Activated T-helper 17 cell treated with anti-CD3 and anti-CD28 coated beads, Interleukin-2, amount 50 U/mL, for 72 hours (primary cell): Measurements from ENCODE around the gene PLCXD1. TPM values are rescaled to one million over a fixed set of nuclear protein-coding genes. Genes with fewer than 3 reads are reported as not detected.
"Not testable (repeated sequence)": the region's sequence is repeated elsewhere in the genome, so short reads cannot be mapped to it uniquely, and the experiment has no call there.

Experiments used
- ATAC-seq: fragments of 150-1000 bp; cut with Tn5 transposase; replicated peaks from 2 replicates; pipeline ENCODE4 v1.10.0; 2021; ENCODE audit warnings: mild to moderate bottlenecking, moderate library complexity
- H3K27ac Mint-ChIP-seq: one replicate; pipeline ENCODE4 v1.8.0; 2022; ENCODE audit warnings: mixed read lengths
- H3K27me3 Mint-ChIP-seq: one replicate; pipeline ENCODE4 v1.8.0; 2022; ENCODE audit warnings: mixed read lengths
- H3K36me3 Mint-ChIP-seq: one replicate; pipeline ENCODE4 v1.8.0; 2022; ENCODE audit warnings: low read depth, mild to moderate bottlenecking, mixed read lengths
- H3K4me1 Mint-ChIP-seq: one replicate; pipeline ENCODE4 v1.8.0; 2022; ENCODE audit warnings: mixed read lengths
- H3K4me3 Mint-ChIP-seq: one replicate; pipeline ENCODE4 v1.8.0; 2022; ENCODE audit warnings: mild to moderate bottlenecking, mixed read lengths
- H3K9me3 Mint-ChIP-seq: one replicate; pipeline ENCODE4 v1.8.0; 2022; ENCODE audit warnings: mixed read lengths
- total RNA-seq, 2 donors: library from RNA; stranded (reverse); gene quantifications; one replicate each; pipeline ENCODE4 v1.2.3, GENCODE V29; 2022

The PLCXD1 gene
- total RNA-seq, 2 donors from 2014 or later: 53.0 to 96.2 TPM

DNA sequence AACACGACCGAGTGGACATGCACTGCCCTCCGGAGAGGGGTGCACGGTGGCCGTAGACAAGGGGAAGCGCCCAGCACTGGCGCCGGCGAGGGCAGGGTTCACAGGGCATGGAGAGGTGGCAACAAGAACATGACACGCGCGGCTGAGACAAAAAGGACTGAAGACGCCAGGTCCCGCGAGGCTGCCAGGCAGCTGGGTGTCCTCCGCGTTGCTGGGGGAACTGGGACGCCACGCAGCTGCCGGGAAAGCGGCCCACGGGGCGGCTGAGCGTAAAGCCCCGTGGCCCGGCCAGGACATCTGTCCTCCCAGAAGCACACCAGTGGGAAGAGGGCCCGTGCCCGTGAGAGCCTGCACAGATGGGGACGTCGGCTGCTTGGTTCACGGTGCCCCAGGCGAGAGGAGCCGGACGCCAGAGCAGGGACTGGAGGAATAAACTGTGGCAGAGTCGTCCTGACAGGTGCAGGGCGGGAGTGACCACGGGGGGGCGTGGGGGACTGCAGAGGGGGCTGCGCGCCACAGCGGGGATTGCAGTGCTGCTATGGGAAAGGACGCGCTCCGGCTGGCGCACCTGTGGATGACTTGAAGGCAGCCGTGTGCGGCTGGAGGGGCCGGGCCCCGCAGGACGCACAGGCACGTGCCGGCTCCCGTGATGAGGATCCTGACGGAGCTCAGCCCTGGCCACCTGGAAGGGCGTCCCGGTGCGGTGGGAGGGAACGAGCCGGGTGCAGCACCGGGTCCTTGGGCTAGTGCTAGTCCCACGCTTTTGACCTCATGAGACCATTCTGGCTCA lies 69.5 kb downstream of the PLCXD1 start:
- H3K36me3 Mint-ChIP-seq: no peaks in the 10 kb centered on the region
- H3K4me1 Mint-ChIP-seq: no peaks in the 10 kb centered on the region
- ATAC-seq: no peak
- H3K9me3 Mint-ChIP-seq: no peaks in the 10 kb centered on the region
- no peak overlapping the region for H3K27ac Mint-ChIP-seq
- no peaks in the 10 kb centered on the region for H3K27me3 Mint-ChIP-seq
- H3K4me3 Mint-ChIP-seq: no peak overlapping the region

DNA sequence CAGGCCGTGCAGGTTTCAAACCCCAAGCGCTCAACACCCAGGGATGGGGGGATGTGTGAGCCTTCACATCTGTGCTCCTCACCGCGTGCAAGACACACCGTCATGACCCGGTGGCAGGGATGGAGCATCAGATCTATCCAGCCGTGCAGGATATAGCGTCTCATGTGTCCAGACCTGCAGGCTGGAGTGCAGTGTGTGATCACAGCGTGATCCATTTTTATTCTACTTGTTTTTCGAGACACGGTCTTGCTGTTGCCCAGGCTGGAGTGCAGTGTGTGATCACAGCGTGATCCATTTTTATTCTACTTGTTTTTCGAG lies 70.1 kb downstream of the PLCXD1 start:
- not testable (repeated sequence) for H3K27me3 Mint-ChIP-seq, H3K27ac Mint-ChIP-seq, H3K9me3 Mint-ChIP-seq, ATAC-seq, H3K4me1 Mint-ChIP-seq, H3K4me3 Mint-ChIP-seq, H3K36me3 Mint-ChIP-seq

DNA sequence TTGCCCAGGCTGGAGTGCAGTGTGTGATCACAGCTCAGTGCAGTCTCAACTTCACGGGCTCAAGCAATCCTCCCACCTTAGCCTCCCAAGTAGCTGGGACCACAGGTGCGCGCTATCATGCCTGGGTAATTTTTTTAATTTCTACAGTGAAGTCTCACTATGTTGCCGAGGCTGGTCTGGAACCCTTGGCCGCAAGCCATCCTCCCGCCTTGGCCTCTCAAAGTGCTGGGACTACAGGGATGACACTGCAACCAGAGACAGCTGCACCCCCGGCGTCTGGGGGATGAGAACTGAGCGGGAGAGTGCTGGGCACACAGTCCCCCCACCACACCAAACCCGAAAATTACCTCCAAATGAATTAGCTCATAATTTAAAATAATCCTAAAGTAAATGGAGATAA lies 70.6 kb downstream of the PLCXD1 start:
- no peak for ATAC-seq
- Mint-ChIP-seq H3K27ac (no peak overlapping the region), H3K36me3 (peaks cover under 1% of the 10 kb centered on the region), H3K4me1 (peaks cover 5% of the 10 kb centered on the region), H3K27me3 (no peaks in the 10 kb centered on the region), H3K9me3 (no peaks in the 10 kb centered on the region), H3K4me3 (no peak overlapping the region)

DNA sequence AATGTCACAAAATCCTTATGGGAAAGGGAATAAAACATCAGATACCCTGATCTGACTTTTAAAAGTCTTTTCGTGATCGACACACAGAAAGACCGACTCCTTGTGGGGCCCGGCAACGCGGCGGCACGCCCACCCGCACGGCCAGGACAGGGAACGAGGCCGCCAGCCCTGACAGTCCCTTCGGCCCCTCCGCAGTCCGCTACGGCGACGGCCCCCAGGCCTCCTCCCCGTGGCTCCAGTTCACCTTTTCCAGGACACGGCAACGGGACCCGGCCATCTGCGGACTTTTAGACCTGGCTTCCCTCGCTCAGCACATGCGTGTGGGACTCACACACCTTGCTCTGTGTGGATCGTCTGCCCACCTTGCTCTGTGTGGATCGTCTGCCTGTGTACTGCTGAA lies 71.0 kb downstream of the PLCXD1 start:
- Mint-ChIP-seq H3K27me3 (no peaks in the 10 kb centered on the region), H3K36me3 (peaks cover 5% of the 10 kb centered on the region), H3K9me3 (no peaks in the 10 kb centered on the region), H3K4me1 (peaks cover 9% of the 10 kb centered on the region), H3K27ac (no peak overlapping the region), H3K4me3 (no peak overlapping the region)
- no peak for ATAC-seq

DNA sequence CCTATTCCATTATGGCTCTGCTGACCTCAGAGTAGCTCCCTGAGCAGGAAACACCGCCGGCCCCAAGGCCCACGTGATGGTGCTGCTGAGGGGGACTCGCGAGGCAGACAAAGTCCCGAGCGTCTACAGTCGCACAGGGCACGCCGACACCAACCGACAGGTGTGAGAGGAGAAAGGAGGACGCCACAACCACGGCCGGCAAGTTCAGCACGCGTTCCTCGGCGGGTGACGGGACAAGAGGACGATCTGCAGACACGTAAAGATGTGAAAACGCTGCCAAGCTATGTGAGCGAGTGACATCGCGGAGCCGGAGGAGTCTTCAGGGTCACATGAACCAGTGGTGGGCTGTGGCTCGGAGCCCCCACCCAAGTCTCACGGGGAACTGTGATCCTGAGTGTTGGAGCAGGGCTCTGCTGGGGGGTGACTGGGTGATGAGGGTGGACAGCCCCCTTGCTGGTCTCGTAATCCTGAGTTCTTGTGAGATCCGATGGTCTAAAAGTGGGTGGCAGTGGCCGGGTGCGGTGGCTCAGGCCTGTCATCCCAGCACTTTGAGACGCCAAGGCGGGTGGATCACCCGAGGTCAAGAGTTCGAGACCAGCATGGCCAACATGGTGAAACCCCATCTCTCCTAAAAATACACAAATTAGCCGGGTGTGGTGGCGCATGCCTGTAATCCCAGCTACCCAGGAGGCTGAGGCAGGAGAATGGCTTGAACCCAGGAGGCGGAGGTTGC lies 71.6 kb downstream of the PLCXD1 start:
- Mint-ChIP-seq H3K27me3 (no peaks in the 10 kb centered on the region), H3K4me1 (peaks cover 15% of the 10 kb centered on the region), H3K4me3 (no peak overlapping the region), H3K9me3 (peaks cover 5% of the 10 kb centered on the region), H3K36me3 (peaks cover 11% of the 10 kb centered on the region), H3K27ac (no peak overlapping the region)
- no peak for ATAC-seq

Other genes with a start within 250 kb of the PLCXD1 start
- gene GTPBP6, start 37.4 kb downstream of the PLCXD1 start, total RNA-seq: 10 to 100 TPM; 48.2 to 61.2 TPM
- gene PPP2R3B, start 105.5 kb downstream of the PLCXD1 start, total RNA-seq: 10 to 100 TPM; 19.3 to 22.6 TPM